WTC11 (cell line): Measurements from ENCODE around the gene CACHD1. TPM values are rescaled to one million over a fixed set of nuclear protein-coding genes. Genes with fewer than 3 reads are reported as not detected.

Experiments
- ATAC-seq: fragments of 200-7000 bp; cut with Tn5 transposase; 2 replicates; pipeline ENCODE4 v1.10.0; 2021; ENCODE audit warnings: mild to moderate bottlenecking, moderate library complexity
- CTCF ChIA-PET: fragments of 300-600 bp; sonication (Branson Sonifier 250); formaldehyde crosslinking; loops from one replicate; lab custom pipeline; 2021; ENCODE audit warnings: antibody characterized with exemption; lab: Charles Lee
- POLR2A ChIA-PET: fragments of 350-600 bp; sonication (Branson Sonifier 250); formaldehyde crosslinking; loops from one replicate; lab custom pipeline; 2021; ENCODE audit warnings: antibody characterized with exemption; lab: Charles Lee
- DNase-seq: peaks from one replicate; pipeline ENCODE4 v3.0.0; 2021; ENCODE audit warnings: low spot score
- H3K27ac Mint-ChIP-seq: 2 replicates; pipeline ENCODE4 v1.8.0; 2021; ENCODE audit warnings: mixed read lengths
- H3K27me3 Mint-ChIP-seq: 2 replicates; pipeline ENCODE4 v1.8.0; 2021; ENCODE audit warnings: low read depth, mild to moderate bottlenecking, moderate library complexity, mixed read lengths
- H3K36me3 Mint-ChIP-seq: 2 replicates; pipeline ENCODE4 v1.8.0; 2021; ENCODE audit warnings: mixed read lengths
- H3K4me1 Mint-ChIP-seq: 2 replicates; pipeline ENCODE4 v1.8.0; 2022; ENCODE audit warnings: mixed read lengths
- H3K4me3 Mint-ChIP-seq: 2 replicates; pipeline ENCODE4 v1.8.0; 2021; ENCODE audit warnings: mild to moderate bottlenecking, moderate library complexity, mixed read lengths
- H3K9me3 Mint-ChIP-seq: 2 replicates; pipeline ENCODE4 v1.8.0; 2021; ENCODE audit warnings: mixed read lengths
- GRHL2 ChIP-seq: fragments of 250-450 bp; sonication (Bioruptor Pico); IDR thresholded peaks from 2 replicates; pipeline ENCODE4 v1.8.0; 2022; ENCODE audit warnings: mild to moderate bottlenecking, moderate library complexity; ENCODE audit not compliant: insufficient replicate concordance, severe bottlenecking
- HMGA2 ChIP-seq: fragments of 250-450 bp; sonication (Bioruptor Pico); IDR thresholded peaks from 2 replicates; pipeline ENCODE4 v1.4.0; 2021; ENCODE audit warnings: mild to moderate bottlenecking, moderate library complexity
- JUN ChIP-seq: sonication (generic); formaldehyde crosslinking; IDR thresholded peaks from 2 replicates; pipeline ENCODE4 v1.8.0; 2023; ENCODE audit warnings: mild to moderate bottlenecking, missing genetic modification reagents
- MYBL2 ChIP-seq: sonication (generic); formaldehyde crosslinking; IDR thresholded peaks from 2 replicates; pipeline ENCODE4 v1.8.1; 2023; ENCODE audit warnings: mild to moderate bottlenecking, moderate library complexity, missing genetic modification reagents
- NFYB ChIP-seq: sonication (generic); formaldehyde crosslinking; conservative IDR thresholded peaks from 2 replicates; pipeline ENCODE4 v1.8.0; 2022; ENCODE audit warnings: low read depth, missing genetic modification reagents
- TEAD4 ChIP-seq: sonication (generic); formaldehyde crosslinking; IDR thresholded peaks from 2 replicates; pipeline ENCODE4 v1.8.0; 2022; ENCODE audit warnings: mild to moderate bottlenecking, missing genetic modification reagents
- ZNF138 ChIP-seq: sonication (generic); formaldehyde crosslinking; conservative IDR thresholded peaks from 2 replicates; pipeline ENCODE4 v1.8.1; 2022; ENCODE audit warnings: mild to moderate bottlenecking, moderate library complexity, missing genetic modification reagents
- total RNA-seq: library from RNA; stranded (reverse); gene quantifications from 3 replicates; pipeline ENCODE4 v1.2.3, GENCODE V29; 2021
- TF ChIP-seq, protein P1 (sequence below): sonication (generic); formaldehyde crosslinking; IDR thresholded peaks from 2 replicates; pipeline ENCODE4 v1.8.0; 2022; ENCODE audit warnings: mild to moderate bottlenecking, missing genetic modification reagents
- TF ChIP-seq, protein P2 (sequence below): sonication (generic); formaldehyde crosslinking; IDR thresholded peaks from 2 replicates; pipeline ENCODE4 v1.8.0; 2023; ENCODE audit warnings: missing genetic modification reagents
- TF ChIP-seq, protein P3 (sequence below): fragments of 200-600 bp; IDR thresholded peaks from 2 replicates; pipeline ENCODE4 v1.8.0; 2022; ENCODE audit warnings: antibody characterized with exemption
- TF ChIP-seq, protein P4 (sequence below): sonication (generic); formaldehyde crosslinking; IDR thresholded peaks from 2 replicates; pipeline ENCODE4 v1.8.1; 2023; ENCODE audit warnings: mild to moderate bottlenecking, moderate library complexity, missing genetic modification reagents
- TF ChIP-seq, protein P5 (sequence below): fragments of 250-450 bp; sonication (Bioruptor Pico); IDR thresholded peaks from 2 replicates; pipeline ENCODE4 v1.9.0; 2021; ENCODE audit warnings: mild to moderate bottlenecking, borderline replicate concordance
- TF ChIP-seq, protein P6 (sequence below): sonication (generic); formaldehyde crosslinking; IDR thresholded peaks from 2 replicates; pipeline ENCODE4 v1.8.1; 2022; ENCODE audit warnings: low read depth, missing genetic modification reagents, borderline replicate concordance

The CACHD1 gene
- total RNA-seq, 1 experiment from 2014 or later, result 26.3 TPM

DNA sequence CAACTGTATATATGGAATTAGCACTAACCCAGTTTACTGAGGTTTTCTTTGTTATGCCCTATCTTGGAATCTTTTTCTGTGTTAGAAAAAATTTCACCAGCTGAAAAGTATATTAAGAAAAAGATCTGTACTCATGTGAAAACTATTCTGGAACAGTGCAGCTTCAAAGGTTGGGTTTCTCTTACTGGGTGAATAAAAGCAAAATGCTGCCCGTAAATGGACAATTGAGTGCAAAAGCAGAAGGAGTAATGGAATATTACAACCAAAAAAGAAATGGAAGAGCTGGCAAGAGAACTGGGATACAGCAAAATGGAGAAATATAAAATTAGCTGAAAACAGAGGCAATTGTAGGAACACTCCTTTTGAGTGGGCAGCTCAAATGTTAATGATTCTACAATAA, 257.9 kb downstream of the CACHD1 start:
- Mint-ChIP-seq H3K27ac (no peak overlapping the region), H3K4me3 (no peak overlapping the region), H3K9me3 (no peaks in the 10 kb centered on the region), H3K36me3 (no peaks in the 10 kb centered on the region), H3K27me3 (peaks cover 5% of the 10 kb centered on the region; the same call in 1 of the 2 replicates), H3K4me1 (no peaks in the 10 kb centered on the region)
- no peak for ATAC-seq
- no peak for TF ChIP-seq JUN
- no peak for TF ChIP-seq GRHL2 (CRISPR knock-in tag)
- TF ChIP-seq, protein P1, sequence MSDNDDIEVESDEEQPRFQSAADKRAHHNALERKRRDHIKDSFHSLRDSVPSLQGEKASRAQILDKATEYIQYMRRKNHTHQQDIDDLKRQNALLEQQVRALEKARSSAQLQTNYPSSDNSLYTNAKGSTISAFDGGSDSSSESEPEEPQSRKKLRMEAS (CRISPR knock-in tag), result no peak
- no peak for TF ChIP-seq TEAD4 (CRISPR knock-in tag)
- TF ChIP-seq, protein P2, sequence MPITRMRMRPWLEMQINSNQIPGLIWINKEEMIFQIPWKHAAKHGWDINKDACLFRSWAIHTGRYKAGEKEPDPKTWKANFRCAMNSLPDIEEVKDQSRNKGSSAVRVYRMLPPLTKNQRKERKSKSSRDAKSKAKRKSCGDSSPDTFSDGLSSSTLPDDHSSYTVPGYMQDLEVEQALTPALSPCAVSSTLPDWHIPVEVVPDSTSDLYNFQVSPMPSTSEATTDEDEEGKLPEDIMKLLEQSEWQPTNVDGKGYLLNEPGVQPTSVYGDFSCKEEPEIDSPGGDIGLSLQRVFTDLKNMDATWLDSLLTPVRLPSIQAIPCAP, result no peak
- TF ChIP-seq MYBL2 (CRISPR knock-in tag), result no peak
- no peak for TF ChIP-seq HMGA2 (CRISPR knock-in tag)
- TF ChIP-seq, protein P3, sequence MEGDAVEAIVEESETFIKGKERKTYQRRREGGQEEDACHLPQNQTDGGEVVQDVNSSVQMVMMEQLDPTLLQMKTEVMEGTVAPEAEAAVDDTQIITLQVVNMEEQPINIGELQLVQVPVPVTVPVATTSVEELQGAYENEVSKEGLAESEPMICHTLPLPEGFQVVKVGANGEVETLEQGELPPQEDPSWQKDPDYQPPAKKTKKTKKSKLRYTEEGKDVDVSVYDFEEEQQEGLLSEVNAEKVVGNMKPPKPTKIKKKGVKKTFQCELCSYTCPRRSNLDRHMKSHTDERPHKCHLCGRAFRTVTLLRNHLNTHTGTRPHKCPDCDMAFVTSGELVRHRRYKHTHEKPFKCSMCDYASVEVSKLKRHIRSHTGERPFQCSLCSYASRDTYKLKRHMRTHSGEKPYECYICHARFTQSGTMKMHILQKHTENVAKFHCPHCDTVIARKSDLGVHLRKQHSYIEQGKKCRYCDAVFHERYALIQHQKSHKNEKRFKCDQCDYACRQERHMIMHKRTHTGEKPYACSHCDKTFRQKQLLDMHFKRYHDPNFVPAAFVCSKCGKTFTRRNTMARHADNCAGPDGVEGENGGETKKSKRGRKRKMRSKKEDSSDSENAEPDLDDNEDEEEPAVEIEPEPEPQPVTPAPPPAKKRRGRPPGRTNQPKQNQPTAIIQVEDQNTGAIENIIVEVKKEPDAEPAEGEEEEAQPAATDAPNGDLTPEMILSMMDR, result no peak
- ChIA-PET POLR2A (no interaction called here), CTCF (interaction anchor here (0.7 kb wide), 1 partner anchor 506 kb away, joined by 3 read pairs; no protein-coding TSS in a partner anchor)
- no peak for DNase-seq

DNA sequence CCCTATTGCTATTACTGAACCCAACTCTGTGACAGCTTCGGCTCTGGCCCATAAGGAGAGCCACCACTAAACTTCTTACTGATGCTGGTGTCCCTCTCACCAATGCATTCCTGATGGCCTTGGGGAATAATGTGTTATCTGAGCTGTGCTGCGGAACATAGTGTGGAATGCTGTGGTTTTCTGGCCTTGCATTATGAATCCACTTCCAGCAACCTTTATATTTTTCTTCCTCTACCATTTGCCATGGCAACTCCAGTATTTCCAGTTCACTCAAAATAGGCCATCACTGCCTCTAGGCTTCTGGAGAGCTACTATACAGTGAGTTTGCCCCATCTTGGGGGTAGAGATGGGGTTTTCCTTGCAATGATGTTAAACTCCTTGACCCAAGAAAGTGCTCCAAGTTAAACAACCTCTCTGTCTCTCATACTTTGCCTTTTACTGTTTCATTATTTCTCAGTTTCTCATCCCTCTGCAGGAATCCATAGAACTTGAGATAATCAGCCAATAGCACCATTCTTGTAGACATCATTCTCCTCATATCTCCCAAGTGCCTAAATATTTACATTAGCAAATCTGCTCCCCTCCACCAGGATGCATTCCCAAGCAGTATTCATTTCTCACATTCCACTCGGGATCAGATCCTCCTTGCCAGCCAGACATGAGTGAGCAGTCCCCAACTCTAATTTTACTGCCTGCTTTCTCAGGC, 263.8 kb downstream of the CACHD1 start:
- peaks cover 5% of the 10 kb centered on the region; the same call in 1 of the 2 replicates for H3K9me3 Mint-ChIP-seq
- H3K27ac Mint-ChIP-seq, result no peak overlapping the region
- ChIA-PET CTCF (no interaction called here), POLR2A (no interaction called here)
- H3K36me3 Mint-ChIP-seq, result no peaks in the 10 kb centered on the region
- H3K4me3 Mint-ChIP-seq, result no peak overlapping the region
- no peak for DNase-seq
- no peak for TF ChIP-seq NFYB (CRISPR knock-in tag)
- TF ChIP-seq, protein P4, sequence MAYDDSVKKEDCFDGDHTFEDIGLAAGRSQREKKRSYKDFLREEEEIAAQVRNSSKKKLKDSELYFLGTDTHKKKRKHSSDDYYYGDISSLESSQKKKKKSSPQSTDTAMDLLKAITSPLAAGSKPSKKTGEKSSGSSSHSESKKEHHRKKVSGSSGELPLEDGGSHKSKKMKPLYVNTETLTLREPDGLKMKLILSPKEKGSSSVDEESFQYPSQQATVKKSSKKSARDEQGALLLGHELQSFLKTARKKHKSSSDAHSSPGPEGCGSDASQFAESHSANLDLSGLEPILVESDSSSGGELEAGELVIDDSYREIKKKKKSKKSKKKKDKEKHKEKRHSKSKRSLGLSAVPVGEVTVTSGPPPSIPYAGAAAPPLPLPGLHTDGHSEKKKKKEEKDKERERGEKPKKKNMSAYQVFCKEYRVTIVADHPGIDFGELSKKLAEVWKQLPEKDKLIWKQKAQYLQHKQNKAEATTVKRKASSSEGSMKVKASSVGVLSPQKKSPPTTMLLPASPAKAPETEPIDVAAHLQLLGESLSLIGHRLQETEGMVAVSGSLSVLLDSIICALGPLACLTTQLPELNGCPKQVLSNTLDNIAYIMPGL (CRISPR knock-in tag), result no peak
- TF ChIP-seq ZNF138, result no peak
- TF ChIP-seq, protein P5, sequence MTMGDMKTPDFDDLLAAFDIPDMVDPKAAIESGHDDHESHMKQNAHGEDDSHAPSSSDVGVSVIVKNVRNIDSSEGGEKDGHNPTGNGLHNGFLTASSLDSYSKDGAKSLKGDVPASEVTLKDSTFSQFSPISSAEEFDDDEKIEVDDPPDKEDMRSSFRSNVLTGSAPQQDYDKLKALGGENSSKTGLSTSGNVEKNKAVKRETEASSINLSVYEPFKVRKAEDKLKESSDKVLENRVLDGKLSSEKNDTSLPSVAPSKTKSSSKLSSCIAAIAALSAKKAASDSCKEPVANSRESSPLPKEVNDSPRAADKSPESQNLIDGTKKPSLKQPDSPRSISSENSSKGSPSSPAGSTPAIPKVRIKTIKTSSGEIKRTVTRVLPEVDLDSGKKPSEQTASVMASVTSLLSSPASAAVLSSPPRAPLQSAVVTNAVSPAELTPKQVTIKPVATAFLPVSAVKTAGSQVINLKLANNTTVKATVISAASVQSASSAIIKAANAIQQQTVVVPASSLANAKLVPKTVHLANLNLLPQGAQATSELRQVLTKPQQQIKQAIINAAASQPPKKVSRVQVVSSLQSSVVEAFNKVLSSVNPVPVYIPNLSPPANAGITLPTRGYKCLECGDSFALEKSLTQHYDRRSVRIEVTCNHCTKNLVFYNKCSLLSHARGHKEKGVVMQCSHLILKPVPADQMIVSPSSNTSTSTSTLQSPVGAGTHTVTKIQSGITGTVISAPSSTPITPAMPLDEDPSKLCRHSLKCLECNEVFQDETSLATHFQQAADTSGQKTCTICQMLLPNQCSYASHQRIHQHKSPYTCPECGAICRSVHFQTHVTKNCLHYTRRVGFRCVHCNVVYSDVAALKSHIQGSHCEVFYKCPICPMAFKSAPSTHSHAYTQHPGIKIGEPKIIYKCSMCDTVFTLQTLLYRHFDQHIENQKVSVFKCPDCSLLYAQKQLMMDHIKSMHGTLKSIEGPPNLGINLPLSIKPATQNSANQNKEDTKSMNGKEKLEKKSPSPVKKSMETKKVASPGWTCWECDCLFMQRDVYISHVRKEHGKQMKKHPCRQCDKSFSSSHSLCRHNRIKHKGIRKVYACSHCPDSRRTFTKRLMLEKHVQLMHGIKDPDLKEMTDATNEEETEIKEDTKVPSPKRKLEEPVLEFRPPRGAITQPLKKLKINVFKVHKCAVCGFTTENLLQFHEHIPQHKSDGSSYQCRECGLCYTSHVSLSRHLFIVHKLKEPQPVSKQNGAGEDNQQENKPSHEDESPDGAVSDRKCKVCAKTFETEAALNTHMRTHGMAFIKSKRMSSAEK (CRISPR knock-in tag), result no peak
- TF ChIP-seq, protein P6, sequence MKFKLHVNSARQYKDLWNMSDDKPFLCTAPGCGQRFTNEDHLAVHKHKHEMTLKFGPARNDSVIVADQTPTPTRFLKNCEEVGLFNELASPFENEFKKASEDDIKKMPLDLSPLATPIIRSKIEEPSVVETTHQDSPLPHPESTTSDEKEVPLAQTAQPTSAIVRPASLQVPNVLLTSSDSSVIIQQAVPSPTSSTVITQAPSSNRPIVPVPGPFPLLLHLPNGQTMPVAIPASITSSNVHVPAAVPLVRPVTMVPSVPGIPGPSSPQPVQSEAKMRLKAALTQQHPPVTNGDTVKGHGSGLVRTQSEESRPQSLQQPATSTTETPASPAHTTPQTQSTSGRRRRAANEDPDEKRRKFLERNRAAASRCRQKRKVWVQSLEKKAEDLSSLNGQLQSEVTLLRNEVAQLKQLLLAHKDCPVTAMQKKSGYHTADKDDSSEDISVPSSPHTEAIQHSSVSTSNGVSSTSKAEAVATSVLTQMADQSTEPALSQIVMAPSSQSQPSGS (CRISPR knock-in tag), result no peak
- H3K27me3 Mint-ChIP-seq, result peaks cover 1% of the 10 kb centered on the region
- H3K4me1 Mint-ChIP-seq, result peaks cover 8% of the 10 kb centered on the region; the same call in 1 of the 2 replicates
- ATAC-seq, result no peak
